Activated T-cell treated with anti-CD3 and anti-CD28 coated beads for 1 hour (primary cell): ENCODE data around the gene OLFML2B.

Source experiments
- DNase-seq: peaks from one replicate; pipeline ENCODE4 v3.0.0-alpha.2; 2020; ENCODE audit warnings: low read depth

OLFML2B gene

GRCh38 chr1:161945306-161946060 lies 78.2 kb downstream of the OLFML2B start:
- DNase-seq, result no peak

GRCh38 chr1:161944381-161944780 lies 79.3 kb downstream of the OLFML2B start:
- DNase-seq, result no peak

DNA sequence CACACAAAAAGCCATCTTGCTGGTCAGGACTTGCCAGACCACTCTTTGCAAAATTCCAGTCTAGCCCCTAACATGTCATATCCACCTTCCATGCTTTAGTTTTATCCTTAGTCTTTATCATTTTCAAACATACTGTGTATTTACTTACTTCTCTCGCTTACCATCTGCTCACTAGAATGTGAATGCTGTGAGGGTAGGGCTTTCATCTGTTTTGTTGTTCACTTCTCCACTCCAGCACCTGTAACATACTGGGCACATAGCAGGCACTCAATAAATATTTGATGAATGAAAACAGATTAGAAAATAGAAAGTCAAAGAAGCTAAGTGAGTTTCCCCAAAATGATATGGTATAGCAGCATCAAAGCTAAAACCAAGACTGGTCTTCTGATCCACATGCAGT lies 79.9 kb downstream of the OLFML2B start:
- no peak for DNase-seq

GRCh38 chr1:161941726-161942436 lies 81.8 kb downstream of the OLFML2B start:
- DNase-seq, result no peak

GRCh38 chr1:161940866-161941591 lies 82.6 kb downstream of the OLFML2B start:
- no peak for DNase-seq

DNA sequence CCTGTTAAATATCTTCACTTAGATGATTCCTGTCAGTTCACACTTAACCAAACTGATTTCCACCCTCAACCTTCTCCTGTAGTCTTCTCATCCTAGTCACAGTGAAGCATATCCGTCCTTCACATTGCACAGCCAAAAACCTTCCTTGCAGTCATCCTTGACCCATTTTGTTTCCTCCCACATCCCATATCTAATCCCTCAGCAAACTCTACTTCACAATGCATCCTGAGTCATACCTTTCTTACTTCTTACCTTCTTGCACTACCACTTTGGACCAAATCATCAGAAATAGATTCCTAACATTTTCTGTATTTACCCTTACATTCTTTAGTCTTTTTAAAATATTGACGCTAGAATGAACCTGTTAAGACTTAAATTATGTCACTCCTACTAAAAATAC lies 86.9 kb downstream of the OLFML2B start:
- DNase-seq, result no peak

- no peak for DNase-seq
These were observed 88.4 kb downstream of the OLFML2B start for GRCh38 chr1:161935264-161935663.

GRCh38 chr1:161933592-161934588 lies 89.8 kb downstream of the OLFML2B start:
- no peak for DNase-seq
